Measurements from ENCODE around the gene ATP6V1C2.

GRCh38 chr2:10829299-10829698 is 107.9 kb downstream of the ATP6V1C2 start:
- no peak for TF ChIP-seq CTCF (IDR thresholded peaks at IDR 0.05 in 2 of 3, conservative IDR thresholded peaks at IDR 0.05 in 1 of 3; ENCODE audit: borderline replicate concordance in 1 of 3, insufficient read depth in 1 of 3, low read depth in 2 of 3, low read length in 2 of 3)
- TF ChIP-seq MAX (IDR thresholded peaks at IDR 0.05), result no peak
- TF ChIP-seq ELF1 (IDR thresholded peaks at IDR 0.05; ENCODE audit: borderline replicate concordance, low read depth), result no peak
- TF ChIP-seq POLR2AphosphoS5 (IDR thresholded peaks at IDR 0.05; ENCODE audit: low read depth, low read length), result no peak
- no peak for TF ChIP-seq CEBPB (IDR thresholded peaks at IDR 0.05; ENCODE audit: low read depth)
- TF ChIP-seq SIN3A (IDR thresholded peaks at IDR 0.05; ENCODE audit: low read depth), result no peak
- TF ChIP-seq POLR2A (IDR thresholded peaks at IDR 0.05; ENCODE audit: borderline replicate concordance, extremely low read depth, insufficient read depth, insufficient read length), result no peak
- TF ChIP-seq RAD21 (IDR thresholded peaks at IDR 0.05; ENCODE audit: low read depth), result no peak

Measured in HCT116 (cell line).